Brain pericyte (primary cell): ENCODE data around the gene GARIN5A.

ENCODE experiments used
- DNase-seq: peaks from one replicate; pipeline ENCODE4 v3.0.0-alpha.2; 2012; ENCODE audit warnings: low read depth, low spot score

Gene GARIN5A

DNA sequence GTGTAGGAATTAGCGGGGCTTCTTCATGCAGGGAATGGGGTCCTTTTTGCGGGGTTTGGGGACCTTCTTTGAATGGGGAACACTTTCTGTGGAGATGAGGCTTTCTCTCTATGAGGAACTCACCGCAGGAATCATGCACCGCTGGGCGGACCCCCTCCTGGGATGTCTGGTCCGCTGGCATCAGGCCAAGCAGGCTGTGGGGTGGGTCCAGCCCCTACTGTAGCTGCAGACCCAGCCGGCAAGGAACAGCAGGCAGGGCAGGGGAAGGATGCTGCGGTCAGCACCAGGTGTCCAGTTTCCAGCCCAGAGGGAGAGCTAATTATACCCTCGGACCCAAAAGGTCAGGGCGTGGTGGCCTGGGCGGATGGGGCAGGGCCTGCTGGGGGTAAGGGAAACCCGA, 42.1 kb downstream of the GARIN5A start:
- no peak for DNase-seq

GRCh38 chr19:50433201-50434180, 43.2 kb downstream of the GARIN5A start:
- DNase-seq = no peak

DNA sequence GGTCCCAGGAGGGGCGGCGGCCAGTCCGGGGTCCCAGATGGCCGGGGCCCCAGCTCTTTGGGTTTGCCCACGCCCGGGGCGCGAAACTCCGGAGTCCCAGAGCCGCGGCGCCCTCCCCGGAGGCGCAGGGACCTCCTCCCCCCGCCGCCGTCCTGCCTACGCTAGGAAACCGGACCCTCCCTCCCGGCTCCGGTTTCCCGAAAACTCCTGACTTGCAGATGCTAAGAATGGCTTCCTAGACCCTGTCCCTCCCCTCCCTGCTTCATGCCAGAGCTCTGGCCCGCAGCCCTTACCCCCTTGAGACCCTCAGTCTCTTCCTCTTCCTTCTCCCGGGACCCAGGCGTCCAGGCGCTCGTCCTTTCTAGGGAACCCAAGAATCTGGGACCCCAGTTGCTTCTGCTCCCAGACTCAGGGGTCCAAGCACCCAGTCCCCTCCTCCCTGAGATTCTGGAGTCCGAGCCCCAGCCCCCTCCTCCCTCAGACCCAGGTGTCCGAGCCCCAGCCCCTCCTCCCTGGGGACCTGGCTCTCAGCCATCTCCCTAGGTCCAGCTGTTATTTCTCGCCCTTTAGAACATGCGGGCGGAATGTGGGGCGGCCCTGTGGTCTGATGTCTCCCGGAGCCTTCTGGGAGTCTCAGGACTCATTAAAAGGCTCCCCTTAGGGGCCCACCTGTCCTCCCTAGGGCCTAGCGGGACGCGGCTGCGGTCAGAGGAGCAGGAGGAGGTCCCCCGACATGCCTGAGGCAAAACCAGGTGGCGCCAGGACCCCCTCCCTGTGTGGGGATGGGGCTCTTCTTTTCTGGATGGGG, 44.2 kb downstream of the GARIN5A start, which contains the start of gene MYBPC2:
TSS of gene MYBPC2 (plus strand) at position 672 of the 808 bp plus-strand sequence. CDS start at position 734, 62 bp downstream.
- DNase-seq = no peak

- peak; percentile 47 for DNase-seq
Measured at GRCh38 chr19:50431343-50432220, 45.1 kb downstream of the GARIN5A start.

DNA sequence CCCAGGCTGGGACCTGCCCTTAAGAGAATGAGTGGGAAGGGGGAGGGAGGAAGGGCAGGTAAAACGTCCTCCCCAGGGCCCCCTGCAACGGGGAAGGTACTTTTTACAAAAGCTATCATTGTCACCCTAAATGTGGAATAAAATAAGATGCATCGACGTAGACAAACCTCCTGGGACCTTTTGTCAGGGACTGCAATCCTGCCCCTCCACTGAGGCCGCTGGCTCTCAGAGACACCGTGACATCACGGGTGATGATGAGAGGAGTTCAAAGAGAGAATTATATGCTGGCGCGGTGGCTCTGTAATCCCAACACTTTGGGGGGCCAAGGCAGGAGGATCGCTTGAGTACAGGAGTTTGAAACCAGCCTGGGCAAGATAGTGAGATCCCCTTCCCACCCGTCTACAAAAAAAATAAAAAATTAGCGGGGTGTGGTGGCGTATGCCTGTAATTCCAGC, 45.7 kb downstream of the GARIN5A start:
- no peak for DNase-seq

DNA sequence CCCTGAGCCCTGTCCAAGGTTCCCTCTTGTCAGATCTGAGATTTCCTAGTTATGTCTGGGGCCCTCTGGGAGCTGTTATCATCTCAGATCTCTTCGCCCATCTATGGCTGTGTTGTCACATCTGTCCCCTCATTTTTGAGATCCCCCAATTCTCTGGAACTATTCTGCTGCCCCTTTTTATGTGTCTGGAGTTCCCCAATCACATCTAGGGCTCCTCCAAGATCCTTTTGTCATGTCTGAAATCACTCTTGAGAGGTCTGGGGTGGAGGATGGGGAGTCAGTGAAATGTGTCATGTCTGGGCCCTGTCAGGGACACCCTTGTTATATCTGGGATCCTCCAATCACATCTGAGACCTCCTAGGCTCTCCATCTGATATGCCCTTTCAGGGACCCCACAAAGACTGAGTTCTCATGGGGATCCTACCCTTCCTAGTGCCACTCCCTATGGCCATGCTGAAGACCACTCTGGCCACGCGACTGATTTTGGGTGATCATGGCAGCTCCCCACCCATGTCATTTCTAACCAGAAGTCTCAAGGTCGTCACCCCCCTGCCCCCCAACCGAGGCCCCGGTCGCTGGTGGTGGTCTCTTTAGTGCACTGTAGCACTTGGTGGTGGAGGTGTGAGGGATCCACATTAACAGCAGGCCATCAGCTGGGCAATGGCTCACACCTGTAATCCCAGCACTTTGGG, 47.7 kb downstream of the GARIN5A start:
- DNase-seq = no peak

DNA sequence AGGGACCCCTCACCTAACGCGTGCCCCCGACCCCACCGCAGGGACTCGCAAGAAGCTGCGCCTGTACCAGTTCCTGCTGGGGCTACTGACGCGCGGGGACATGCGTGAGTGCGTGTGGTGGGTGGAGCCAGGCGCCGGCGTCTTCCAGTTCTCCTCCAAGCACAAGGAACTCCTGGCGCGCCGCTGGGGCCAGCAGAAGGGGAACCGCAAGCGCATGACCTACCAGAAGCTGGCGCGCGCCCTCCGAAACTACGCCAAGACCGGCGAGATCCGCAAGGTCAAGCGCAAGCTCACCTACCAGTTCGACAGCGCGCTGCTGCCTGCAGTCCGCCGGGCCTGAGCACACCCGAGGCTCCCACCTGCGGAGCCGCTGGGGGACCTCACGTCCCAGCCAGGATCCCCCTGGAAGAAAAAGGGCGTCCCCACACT, 48.6 kb downstream of the GARIN5A start:
- DNase-seq = peak; percentile 44

- DNase-seq = no peak
Measured at GRCh38 chr19:50427318-50427925, 49.2 kb downstream of the GARIN5A start.

- no peak for DNase-seq
Measured at GRCh38 chr19:50425581-50425980, 51.1 kb downstream of the GARIN5A start.

GRCh38 chr19:50423279-50424113, 53.2 kb downstream of the GARIN5A start:
- no peak for DNase-seq

GRCh38 chr19:50422397-50423278, 54.0 kb downstream of the GARIN5A start:
- no peak for DNase-seq

GRCh38 chr19:50420808-50421207, 55.8 kb downstream of the GARIN5A start:
- DNase-seq = no peak

GRCh38 chr19:50420127-50420526, 56.5 kb downstream of the GARIN5A start:
- DNase-seq = no peak

DNA sequence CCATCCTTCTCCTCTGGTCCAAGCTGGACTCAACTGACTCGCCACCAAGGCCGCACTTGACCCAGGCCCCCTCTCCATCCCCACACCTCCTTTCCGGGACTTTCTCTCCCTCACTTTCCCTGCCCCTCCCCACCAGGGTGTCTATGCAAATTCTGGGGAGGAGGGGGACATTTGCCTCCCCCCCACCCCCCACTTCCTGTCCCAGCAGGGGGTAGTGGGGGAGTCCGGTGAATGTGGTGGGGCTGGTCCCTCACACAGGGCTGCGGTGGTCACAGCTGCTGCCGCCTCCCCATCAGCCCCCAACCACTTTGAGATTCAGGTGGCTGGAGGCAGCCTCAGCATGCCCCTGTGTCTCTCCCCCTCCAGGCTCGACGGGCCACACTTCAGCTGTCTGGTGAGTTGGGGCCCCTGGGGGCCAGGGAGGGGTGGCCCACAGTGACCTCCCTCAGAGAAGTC, 57.0 kb downstream of the GARIN5A start:
- no peak for DNase-seq

DNA sequence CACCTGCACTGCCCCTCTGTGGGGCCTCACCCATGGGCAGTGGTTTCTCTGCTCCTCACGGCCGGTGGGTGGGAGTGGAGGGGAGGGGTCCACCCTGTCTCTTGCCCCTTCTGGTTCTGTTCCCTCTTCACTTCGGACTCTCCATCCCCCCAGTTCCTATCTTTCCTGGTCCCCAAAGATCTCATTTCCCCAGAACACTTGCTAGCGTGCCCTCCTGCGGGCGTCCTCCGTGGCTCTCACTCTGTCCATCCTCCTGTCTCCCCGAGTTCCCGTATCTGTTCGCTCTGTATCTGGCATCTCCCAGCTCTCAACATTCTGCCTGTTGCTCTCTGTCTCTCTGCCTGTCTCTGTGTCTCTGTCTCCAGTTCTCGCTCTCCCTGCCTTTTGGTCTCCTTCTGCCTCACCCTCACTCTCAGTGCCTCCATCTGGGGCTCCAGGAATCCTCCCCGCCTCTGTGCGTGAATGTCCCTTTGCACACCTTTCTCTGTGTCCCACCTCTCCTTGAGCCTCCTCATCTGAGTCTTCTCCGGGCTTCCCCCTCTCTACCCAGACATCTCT, 57.5 kb downstream of the GARIN5A start:
- DNase-seq = no peak

- no peak for DNase-seq
Measured at GRCh38 chr19:50418176-50419021, 58.2 kb downstream of the GARIN5A start, which contains the start of gene SPIB. SPIB (plus strand) TSS chr19:50418938; CDS start chr19:50418963, 25 bp downstream.
